ENCODE measurements around the gene CACNA1B. TPM values are rescaled to one million over a fixed set of nuclear protein-coding genes. Genes with fewer than 3 reads are reported as not detected.

The CACNA1B gene
- total and polyA plus RNA-seq, 9 of the 15 experiments (the other 6 are each of a cell fraction or from before 2014, with no cell fraction given): 0.01 to 0.04 TPM; not detected in 7

- TF ChIP-seq REST (IDR thresholded peaks at IDR 0.05; ENCODE audit: borderline replicate concordance): 0 out of 2 replicates have a peak, but pooled peaks have one; percentile 7
- no peak for TF ChIP-seq REST (CRISPR knock-in tag; IDR thresholded peaks at IDR 0.05; ENCODE audit: low read depth)
- peak; percentile 13 for TF ChIP-seq CTCFL (IDR thresholded peaks at IDR 0.05; ENCODE audit: borderline replicate concordance, insufficient read depth, low read depth, low read length, poor library complexity, severe bottlenecking)
- TF ChIP-seq RBM34 (IDR thresholded peaks at IDR 0.05; ENCODE audit: borderline replicate concordance, insufficient read depth, low read length): no peak
- no peak for TF ChIP-seq ZNF140 (CRISPR knock-in tag; IDR thresholded peaks at IDR 0.05)
- peak; percentile 42 to 56 (median 46); a peak in 5 of 6 replicates for TF ChIP-seq CTCF (IDR thresholded peaks at IDR 0.05 in 2 of 3, conservative IDR thresholded peaks at IDR 0.05 in 1 of 3; ENCODE audit: insufficient read depth in 2 of 3, low read depth in 1 of 3, low read length in 3 of 3)
- no peak for TF ChIP-seq PHB (CRISPR knock-in tag; IDR thresholded peaks at IDR 0.05)
Observed at GRCh38 chr9:138022121-138022741, 144.6 kb downstream of the CACNA1B start (continued).
